ENCODE data around the gene NCR2.

- no peak for TF ChIP-seq CTCF (IDR thresholded peaks at IDR 0.05; ENCODE audit: poor library complexity)
- no peak for TF ChIP-seq EZH2phosphoT487 (IDR thresholded peaks at IDR 0.05; ENCODE audit: low read depth, severe bottlenecking, unreplicated experiment)
These were observed 40.3 kb downstream of the NCR2 start for GRCh38 chr6:41375598-41376151.

Measured in hepatocyte (in vitro differentiated cells).